ENCODE results near the gene CDYL2.
"Not testable (repeated sequence)": the region's sequence is repeated elsewhere in the genome, so short reads cannot be mapped to it uniquely, and the experiment has no call there.

CDYL2 gene, protein sequence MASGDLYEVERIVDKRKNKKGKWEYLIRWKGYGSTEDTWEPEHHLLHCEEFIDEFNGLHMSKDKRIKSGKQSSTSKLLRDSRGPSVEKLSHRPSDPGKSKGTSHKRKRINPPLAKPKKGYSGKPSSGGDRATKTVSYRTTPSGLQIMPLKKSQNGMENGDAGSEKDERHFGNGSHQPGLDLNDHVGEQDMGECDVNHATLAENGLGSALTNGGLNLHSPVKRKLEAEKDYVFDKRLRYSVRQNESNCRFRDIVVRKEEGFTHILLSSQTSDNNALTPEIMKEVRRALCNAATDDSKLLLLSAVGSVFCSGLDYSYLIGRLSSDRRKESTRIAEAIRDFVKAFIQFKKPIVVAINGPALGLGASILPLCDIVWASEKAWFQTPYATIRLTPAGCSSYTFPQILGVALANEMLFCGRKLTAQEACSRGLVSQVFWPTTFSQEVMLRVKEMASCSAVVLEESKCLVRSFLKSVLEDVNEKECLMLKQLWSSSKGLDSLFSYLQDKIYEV

DNA sequence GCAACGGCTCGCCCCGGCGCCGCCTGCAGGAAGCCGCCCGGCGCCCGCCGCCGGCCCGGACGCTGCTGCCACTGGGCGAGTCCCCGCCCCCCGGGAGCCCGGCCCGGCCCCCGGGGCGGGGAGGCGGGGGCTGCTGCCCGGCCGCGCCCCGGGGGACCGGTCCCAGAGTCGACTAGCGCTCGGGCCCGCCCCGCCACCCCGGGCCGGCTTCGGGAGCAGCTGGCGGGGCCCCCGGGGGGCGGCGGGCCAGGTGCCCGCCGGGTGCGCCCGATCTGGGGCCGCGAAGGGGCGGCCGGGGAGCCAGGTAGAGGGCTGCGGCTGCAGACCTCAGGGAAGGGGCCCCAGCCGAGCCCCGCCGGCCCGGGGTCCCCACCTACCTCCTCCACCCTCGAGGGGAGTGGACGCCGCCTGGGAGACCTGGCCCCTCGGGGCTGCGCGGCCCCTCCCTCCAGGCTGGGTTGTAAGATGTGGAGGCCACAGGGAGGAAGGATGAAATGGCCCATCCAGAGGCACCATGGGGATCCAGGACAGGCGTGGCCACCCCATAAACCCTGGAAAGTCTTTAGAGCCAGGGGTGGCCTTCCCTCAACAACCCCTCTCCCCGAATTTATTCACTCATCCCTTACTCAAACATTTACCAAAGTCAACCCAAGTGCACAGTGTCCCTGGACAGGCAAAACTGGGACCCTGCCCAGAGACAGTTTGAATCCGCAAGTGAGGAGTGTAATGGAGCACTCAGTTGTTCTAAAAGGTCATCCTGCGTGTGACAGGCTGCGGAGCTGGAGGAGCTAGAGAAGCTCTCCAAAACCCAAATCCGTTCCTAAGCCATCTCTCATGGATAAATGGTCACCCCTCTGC, at the start of gene CDYL2:
TSS of gene CDYL2 (minus strand) at position 73 of the 858 bp plus-strand sequence. CDS start 425 bp downstream, outside the sequence.
- no peak for DNase-seq (ENCODE audit: low read depth in 2 of 2)

DNA sequence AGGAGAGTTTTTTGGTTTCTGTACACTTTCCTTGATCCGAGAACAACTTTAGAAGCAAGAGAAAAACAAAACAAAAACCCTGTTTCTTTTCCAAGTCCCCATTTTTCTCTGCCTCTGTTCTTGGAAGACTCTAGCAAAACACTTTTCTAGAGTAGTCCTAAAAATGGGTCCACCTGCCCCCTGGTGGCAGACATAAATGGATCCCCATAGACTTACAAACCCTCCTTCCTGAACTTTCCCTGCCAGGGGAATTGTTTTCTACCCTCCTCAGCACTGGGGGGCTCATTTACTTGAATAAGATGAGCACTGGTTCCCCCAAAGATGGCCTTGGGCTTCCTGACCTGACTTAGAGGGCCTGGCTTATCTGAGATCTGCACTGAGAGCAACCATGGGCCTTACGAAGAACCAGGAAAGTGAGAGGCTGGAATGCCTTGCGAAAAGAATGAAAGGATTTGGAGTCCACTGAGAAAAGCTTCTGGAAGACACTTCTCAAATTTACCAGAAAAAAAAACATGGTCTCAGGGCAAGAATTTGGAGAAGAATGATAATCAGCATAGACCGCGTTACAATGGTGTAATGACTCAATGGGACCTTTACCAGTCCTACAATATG, 48.0 kb upstream of the CDYL2 start:
- peak; percentile 1 to 4 for DNase-seq (ENCODE audit: low read depth in 2 of 2)

DNA sequence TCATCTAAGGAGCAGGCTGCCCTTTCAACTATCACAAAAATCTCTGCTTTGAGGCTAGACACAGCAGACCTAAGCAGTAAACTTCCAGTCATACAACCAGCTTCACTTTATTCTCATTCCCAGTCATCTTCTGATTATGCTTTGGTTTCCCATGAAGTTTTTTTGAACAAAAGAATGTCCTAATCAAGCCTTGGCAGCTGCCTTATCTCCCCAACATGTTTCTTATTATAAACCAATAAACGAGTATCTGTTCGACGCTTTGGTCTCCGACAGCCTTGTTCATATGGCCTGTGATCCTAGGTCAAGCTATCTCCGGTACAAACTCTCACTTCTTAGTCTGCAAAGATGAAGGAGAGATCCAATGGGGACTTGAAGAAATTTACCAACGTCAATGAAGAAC, 47.4 kb upstream of the CDYL2 start:
- DNase-seq (ENCODE audit: low read depth in 2 of 2): no peak

DNA sequence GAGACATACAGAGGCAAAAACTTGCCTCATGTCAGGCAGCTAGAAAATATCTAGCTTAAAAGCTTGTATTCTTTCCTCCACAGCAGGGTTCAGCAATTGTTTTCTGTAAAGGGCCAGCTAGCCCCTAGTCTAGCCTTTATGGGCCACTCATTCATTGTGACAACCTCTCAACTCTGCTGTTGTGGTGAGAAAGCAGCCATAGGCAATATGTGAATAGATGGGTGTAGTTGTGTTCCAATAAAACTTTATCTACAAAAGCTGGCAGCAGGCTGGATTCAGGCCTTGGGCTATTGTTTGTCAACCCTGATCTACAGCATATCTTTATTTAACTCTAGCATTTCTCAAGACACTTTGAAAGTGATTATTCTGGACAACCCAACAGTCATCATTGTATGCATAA, 46.4 kb upstream of the CDYL2 start:
- DNase-seq (ENCODE audit: low read depth in 2 of 2): no peak

DNA sequence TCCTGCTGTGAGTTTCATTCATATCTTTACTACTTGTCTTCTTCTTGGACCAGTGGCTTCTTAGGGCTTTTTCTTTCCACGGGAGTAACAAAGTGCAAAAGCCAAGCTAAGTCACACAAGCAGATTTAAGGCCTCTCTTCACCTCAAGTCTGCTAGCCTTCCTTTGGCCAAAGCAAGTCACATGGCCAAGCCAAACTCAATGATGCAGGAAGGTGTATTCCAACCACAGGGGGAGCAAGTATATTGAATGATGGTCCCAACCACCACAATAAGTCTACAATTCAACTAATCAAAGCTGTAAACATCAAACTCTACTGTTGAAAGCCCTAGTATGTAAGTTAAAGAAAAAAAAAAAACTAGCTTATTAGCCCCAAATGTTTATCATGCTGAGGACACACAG, 44.5 kb upstream of the CDYL2 start:
- no peak for DNase-seq (ENCODE audit: low read depth in 2 of 2)

DNA sequence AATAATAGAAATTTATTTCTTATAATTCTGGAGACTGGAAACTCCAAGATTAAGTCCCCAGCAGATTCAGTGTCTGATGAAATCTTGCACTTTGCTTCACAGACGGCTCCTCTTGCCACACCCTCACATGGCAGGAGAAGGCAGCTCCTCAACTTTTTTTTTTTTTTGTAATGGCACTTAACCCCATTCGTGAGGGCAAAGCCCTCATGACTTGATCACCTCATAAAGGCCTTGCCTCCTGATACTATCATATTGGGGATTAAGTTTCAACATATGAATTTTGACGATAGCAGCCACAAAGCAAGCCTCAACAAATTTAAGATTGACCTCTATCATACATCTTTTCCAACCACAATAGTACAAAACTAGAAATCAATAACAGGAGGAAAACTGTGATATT, 42.3 kb upstream of the CDYL2 start:
- no peak for DNase-seq (ENCODE audit: low read depth in 2 of 2)

DNA sequence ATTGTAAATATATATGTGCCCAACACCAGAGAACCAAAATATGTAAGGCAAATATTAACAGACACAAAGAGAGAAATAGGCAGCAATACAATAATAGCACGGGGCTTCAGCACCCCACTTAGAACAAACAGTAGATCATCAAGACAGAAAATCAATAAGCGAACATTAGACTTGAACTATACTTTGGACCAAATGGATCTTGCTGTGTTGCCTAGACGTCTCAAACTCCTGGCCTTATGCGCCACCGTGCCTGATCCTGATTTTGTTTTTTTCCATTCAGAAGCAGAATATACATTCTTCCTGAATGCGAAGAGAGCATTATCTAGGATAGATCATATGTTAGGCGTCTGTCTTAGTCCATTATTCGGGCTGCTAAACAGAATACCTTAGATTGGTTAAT, 41.9 kb upstream of the CDYL2 start:
- no peak for DNase-seq (ENCODE audit: low read depth in 2 of 2)

DNA sequence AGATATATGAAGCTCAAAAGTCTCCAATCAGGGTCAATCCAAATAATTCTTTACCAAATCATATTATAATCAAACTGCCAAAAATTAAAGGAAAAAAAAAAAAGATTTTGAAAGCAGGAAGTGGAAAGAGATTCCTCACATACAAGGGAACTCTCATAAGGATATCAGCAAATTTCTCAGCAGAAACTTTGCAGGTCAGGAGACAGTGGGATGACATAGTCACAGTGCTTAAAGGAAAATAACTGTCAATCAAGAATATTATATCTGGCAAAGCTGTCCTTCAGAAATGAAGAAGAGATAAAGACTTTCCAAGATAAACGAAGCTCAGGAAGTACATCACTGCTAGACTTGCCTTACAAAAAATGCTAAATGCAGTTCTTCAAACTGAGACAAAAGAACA, 40.0 kb upstream of the CDYL2 start:
- DNase-seq (ENCODE audit: low read depth in 2 of 2): no peak

DNA sequence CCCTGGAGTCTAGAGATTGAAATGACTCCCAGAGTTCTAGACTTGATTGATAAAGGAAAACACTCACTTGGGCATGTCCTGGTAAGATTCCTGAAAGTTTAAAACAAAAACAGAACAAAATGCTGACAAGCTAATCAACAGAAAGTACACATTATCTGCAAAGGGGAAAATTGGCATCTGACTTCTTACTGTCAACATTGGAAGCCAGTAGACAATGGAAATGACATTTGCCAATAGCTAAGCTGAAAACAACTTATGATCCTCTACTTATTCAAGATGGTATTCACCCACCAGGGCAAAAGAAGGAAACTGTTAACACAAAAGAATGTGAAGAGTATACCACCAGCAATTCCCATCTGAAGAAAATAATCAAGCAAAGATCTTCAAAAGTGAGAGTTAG, 36.8 kb upstream of the CDYL2 start:
- DNase-seq (ENCODE audit: low read depth in 2 of 2): no peak

DNA sequence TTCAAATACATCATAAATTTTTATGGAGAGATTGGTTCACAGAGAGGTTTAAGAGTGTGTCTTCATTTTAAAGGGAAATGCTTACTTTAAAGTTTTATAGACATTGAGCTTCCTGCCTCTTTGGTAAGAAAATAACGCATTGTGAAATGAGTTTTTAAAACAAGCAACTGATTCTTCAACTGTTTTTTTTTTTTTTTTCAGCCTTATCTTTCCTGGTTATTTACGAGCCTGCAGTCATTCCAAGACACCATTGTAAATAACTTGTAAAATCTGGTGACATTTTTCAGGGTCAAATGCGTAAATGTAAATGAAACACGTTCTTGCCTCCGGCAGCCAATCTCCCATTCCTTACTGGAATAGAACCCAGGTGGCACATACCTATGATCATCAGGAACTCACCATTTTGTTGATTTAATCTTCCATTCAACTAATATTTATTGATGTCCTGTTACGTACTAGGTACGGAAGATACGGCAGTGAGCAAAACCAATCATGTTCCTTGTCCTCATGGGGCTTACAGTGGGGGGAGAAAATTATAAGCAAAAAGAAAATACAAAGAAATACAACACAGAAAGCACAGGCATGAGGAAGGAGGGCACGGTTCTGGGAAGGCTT, 33.2 kb upstream of the CDYL2 start:
- no peak for DNase-seq (ENCODE audit: low read depth in 2 of 2)

DNA sequence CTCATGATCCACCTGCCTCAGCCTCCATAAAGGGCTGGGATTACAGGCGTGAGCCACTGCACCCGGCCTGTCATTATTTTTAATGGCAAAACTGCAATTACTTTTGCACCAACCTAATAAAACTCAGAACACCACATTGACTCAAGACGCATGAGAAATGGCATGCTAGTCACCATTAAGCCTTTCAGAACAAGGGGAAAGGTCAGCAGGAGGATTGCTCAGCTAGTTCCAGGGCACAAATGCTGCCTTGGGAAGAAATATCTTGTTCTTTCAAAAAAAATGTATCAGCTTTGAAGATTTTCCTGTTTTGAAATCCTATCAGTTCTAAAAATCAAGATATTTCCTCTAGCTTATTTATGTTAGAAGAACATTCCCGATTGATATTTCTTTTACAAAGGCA, 32.4 kb upstream of the CDYL2 start:
- no peak for DNase-seq (ENCODE audit: low read depth in 2 of 2)

DNA sequence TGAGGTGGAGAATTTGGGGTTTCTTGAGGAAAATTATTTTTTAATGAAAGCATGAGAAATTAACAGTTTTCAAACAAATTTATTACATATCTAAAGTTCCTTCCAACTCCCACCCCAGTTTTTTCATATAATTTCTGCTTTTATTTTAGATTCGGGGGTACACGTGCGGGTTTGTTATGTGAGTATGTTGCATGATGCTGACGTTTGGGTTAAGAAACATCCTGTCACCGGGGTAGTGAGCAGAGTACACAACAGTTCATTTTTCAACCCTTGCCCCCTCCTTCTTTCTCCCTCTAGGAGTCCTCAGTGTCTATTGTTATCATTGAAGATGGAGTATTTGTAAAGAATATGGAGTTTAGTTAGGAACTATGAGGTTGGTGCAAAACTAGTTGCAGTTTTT, 31.8 kb upstream of the CDYL2 start:
- no peak for DNase-seq (ENCODE audit: low read depth in 2 of 2)

DNA sequence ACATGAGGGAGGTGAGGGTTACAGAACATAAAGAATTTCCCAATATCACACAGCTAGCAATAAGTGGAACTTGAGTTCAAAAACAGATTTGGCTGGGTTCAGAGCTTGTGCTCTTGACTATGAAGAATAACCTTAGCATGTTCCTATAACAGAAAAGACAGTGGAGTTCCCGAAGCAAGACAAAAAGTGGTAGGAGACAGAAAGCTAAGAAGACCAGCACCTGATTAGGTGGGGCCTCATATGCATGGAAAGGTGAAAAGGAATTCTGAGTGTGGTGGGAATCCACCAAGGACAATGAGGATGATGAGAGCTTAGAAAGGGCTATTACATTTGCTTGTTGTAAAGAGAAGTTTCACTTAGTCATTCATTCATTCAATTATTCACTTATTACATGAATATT, 26.6 kb upstream of the CDYL2 start:
- DNase-seq (ENCODE audit: low read depth in 2 of 2): no peak

DNA sequence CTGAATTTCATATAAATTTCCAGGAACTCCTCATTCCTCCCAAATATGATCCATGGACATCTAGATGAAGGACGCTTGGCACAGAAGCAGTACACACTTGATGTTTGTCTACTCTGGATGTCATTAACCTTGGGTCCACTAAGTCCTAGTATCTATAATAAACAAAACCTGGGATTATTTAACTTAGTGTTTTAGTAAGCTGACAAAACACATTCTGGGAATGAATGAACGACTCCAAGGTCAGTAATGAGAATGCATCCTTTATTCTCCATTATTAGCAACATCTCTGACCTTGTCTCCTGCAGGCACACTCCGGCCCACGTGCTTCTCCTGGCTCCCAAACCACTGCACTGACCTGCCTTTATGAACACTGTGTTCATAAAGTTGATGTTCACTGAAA, 24.1 kb upstream of the CDYL2 start:
- no peak for DNase-seq (ENCODE audit: low read depth in 2 of 2)

DNA sequence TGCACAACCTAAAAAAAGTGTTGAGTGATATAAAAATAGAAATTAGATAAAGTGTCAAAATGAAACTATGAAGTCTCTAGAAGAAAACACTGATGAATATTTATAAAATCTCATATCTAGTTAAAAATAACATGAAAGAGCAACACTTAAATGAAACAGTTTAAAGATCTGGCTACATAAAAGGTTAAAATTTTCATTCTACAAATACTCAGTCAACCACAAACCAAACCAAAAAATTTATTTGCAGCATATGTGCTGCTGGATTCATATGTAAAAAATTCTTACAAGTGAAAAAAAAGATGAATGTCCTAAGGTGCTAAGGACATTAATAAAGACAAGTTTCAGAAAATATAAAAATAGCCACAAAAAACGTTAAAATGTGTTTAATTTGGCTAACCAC, 22.6 kb upstream of the CDYL2 start:
- DNase-seq (ENCODE audit: low read depth in 2 of 2): no peak

DNA sequence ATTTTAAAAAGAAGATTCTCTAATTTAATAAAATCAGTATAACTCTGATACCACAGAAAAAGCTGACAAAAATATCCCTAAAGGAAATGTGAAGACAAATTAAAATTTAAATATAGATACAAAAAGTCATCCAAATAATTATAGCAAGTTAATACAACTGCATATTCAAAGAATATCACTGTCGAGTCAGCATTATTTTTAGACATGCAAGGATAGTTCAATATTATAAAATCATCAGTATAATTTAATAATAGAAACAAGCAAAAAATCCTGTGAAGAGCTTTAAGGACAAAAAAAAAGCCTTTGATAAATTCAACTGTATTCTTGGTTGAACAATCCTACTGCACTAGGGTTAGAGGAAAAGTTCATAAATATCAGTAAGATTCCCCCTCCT, 21.0 kb upstream of the CDYL2 start:
- no peak for DNase-seq (ENCODE audit: low read depth in 2 of 2)

DNA sequence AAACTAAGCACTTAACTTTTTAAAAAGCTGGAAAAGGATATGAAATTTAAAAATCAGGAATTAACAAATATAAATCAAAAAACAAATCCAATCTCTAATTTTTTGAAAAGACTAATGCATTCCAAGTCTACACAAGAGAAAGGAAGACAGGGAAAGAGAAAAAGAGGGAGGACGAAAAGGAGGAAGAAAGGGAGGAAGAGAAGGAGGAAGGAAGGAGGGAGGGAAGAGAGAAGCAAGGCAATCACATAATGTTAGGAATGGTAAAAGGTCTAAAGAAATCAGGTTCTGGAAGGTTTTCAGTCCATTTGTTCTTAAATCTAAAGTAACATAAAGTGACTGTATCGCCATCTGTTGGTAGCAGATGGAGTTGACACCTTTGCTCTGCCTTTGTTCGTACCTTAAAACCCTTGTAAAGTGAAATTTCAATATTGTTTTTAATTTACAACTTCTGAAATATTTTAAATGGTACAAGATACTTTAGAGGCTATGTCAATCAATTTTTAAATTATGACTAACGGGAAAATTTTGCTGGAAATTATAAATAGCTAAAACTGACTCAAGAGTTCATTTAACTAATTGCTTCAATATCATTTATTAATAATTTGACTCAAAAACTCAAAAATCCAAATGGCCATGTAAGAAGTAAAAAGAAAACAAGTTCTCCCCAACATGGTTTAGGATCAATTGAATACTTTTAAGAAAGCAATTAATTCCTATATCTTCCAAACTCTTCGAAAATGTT, 20.4 kb upstream of the CDYL2 start:
- DNase-seq (ENCODE audit: low read depth in 2 of 2): no peak

DNA sequence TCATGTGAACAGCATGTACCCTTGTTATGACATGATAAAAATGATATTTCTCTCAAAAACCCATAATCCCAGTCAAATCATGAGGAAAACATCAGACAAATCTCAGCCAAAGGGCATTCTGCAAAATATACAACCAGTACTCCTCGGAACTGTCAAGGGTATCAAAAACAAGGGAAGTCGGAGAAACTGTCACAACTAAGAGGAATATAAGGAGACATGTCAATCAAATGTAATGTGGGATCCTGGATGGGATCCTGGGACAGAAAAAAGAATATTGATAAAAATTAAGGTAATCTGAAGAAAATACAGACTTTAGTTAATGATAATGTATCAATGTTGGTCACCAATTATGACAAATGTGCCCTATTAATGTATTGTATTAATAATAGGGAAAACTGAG, 15.6 kb upstream of the CDYL2 start:
- no peak for DNase-seq (ENCODE audit: low read depth in 2 of 2)

DNA sequence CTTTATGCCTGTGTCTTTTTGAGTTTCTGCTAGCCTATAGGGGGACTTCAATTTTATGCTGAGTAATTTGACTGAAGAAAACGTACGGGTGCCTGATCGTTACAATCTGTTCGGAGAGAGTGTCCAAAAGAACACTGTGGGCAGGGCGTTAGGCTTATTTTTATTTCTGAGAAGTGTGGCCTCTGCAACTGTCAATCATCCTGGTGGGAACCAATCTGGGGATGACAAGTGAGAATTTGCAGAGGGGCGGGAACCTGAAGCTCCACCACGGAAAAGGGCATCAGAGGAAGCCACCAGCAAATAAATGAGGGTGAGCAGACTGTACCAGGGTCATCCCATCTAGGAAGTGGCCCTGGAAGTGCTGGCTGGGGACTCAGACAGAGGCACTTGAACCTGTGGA, 12.0 kb upstream of the CDYL2 start:
- DNase-seq (ENCODE audit: low read depth in 2 of 2): no peak

DNA sequence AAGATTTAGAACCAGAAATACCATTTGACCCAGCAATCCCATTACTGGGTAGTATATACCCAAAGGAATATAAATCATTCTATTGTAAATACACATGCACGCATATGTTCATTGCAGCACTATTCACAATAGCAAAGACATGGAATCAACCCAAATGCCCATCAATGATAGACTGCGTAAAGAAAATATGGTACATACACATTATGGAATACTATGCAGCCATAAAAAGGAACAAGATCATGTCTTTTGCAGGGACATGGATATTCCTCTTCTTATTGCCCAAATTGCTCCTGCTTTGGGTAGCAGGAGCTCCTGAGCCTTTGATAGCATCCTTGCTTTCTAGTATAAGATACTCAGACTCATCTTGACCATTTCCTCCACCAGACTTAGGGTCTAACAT, 10.9 kb upstream of the CDYL2 start:
- DNase-seq (ENCODE audit: low read depth in 2 of 2): not testable (repeated sequence)

DNA sequence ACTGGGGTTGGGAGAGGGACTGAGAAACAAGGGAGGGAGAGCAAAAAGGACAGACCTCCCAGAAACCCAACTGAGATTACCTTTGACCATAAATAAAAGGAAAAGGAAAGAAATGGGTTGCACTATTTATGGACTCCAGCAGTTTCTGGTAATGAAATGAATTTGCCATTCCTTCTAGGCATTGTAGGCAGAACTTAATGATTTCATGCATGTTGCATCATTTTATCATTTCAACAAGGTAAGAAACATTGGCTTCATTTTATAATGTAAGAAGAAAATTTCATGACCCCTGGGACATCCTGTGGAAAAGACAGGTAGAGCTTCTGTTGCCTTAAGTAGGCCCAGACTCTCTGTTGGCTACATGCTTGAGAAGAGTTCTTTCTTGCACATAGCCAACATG, 8.2 kb upstream of the CDYL2 start:
- DNase-seq (ENCODE audit: low read depth in 2 of 2): no peak
